GM18505 (cell line): ENCODE data around the gene CBFA2T3.
"Not testable (repeated sequence)": the region's sequence is repeated elsewhere in the genome, so short reads cannot be mapped to it uniquely, and the experiment has no call there.

ENCODE experiments used
- ATAC-seq: cut with Tn5 transposase; IDR thresholded peaks from one replicate; pipeline ENCODE4 v1.9.1; 2021; ENCODE audit not compliant: unreplicated experiment
- POLR2A ChIP-seq: IDR thresholded peaks from 4 replicates; pipeline ENCODE4 v1.6.1; 2011; ENCODE audit warnings: borderline replicate concordance; ENCODE audit not compliant: insufficient read depth, insufficient read length; ENCODE audit errors: extremely low read depth

Gene CBFA2T3

DNA sequence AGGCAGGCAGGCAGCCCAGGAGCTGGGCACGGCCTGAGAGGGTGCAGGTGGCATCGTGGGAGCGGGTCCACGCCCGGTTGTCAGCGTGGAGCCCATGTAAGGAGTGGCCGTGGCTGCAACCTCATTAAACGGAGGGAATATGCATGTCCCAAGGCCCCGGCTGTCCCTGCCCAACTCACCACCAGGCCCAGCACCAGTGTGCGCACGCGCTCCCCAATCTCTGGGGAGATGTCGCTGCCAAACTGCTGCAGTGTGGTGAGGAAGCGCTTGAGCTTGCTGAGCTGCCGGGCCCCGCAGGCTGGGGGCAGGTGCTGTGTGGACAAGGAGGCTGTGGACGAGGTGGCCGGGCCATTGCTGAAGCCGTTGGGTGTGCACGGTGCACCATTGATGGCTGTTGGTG, 84.9 kb downstream of the CBFA2T3 start:
- no peak for ATAC-seq
- TF ChIP-seq POLR2A, result no peak

- no peak for TF ChIP-seq POLR2A
Measured at GRCh38 chr16:88891083-88891482, 85.9 kb downstream of the CBFA2T3 start.

DNA sequence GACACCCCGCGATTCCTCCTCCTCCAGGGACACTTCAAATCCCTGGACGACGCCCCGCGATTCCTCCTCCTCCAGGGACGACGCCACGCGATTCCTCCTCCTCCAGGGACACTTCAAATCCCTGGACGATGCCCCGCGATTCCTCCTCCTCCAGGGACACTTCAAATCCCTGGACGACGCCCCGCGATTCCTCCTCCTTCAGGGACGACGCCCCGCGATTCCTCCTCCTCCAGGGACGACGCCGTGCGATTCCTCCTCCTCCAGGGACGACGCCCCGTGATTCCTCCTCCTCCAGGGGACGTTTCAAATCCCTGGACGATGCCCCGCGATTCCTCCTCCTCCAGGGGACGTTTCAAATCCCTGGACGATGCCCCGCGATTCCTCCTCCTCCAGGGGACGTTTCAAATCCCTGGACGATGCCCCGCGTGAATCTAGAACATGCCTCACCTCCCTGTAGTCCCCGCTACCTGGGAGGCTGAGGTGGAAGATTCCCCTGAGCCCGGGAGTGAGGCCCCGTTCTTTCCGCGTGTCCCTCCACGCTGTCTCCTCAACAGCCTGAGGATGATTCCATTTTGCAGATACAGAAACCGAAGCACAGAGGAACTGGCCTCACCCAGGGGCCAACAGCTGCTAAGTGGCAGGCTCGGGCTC, 87.2 kb downstream of the CBFA2T3 start:
- not testable (repeated sequence) for ATAC-seq

More at GRCh38 chr16:88891083-88891482, 85.9 kb downstream of the CBFA2T3 start:
- ATAC-seq, result no peak

- ATAC-seq, result no peak
- no peak for TF ChIP-seq POLR2A
Measured at GRCh38 chr16:88888461-88889387, 88.3 kb downstream of the CBFA2T3 start.

DNA sequence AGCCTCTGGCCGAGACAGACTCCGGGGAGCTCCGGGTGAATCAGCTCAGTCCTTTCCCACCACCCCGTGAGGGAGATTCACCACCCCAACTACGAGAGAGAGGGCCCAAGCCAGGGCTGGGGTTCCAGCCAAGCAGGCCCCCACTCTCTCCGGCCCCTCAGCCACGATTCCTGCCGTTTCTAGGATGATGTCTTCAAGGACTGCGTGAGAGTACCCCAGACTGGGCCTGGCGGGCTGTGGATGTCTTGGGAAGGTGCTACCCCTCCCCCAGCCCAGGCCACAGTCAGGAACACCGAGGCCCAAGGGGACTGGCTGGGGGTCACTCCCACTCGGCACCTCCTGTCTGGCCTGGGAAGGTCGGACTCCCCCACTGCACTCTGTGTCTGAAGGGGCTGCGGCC, 89.0 kb downstream of the CBFA2T3 start:
- TF ChIP-seq POLR2A, result no peak
- ATAC-seq, result no peak

GRCh38 chr16:88886845-88887521, 90.0 kb downstream of the CBFA2T3 start:
- no peak for TF ChIP-seq POLR2A
- ATAC-seq, result no peak

DNA sequence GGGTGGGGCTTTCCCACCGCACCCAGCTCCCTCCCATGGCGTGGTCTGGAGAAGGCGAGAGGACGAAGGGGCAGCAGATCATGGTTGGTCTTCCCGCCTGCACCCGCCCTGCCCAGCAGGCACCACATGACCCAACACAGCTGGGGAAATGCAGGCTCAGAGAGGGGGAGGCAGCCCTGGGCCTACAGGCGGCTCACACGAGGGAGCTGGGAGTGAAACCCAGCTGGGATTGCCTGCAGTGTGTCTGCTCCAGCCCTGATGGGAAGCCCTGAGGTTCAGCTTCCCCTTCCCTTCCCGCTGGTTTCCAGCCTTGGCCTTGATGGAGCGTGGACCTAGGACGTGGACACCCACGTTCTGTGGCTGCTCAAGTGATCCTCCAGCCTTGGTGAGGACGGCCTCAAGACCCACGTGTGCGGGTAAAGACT, 90.6 kb downstream of the CBFA2T3 start:
- no peak for ATAC-seq
- TF ChIP-seq POLR2A, result no peak

GRCh38 chr16:88885693-88886280, 91.2 kb downstream of the CBFA2T3 start:
- no peak for ATAC-seq
- no peak for TF ChIP-seq POLR2A

- ATAC-seq, result no peak
- no peak for TF ChIP-seq POLR2A
Measured at GRCh38 chr16:88884569-88885271, 92.3 kb downstream of the CBFA2T3 start.

GRCh38 chr16:88883946-88884345, 93.1 kb downstream of the CBFA2T3 start:
- no peak for TF ChIP-seq POLR2A
- ATAC-seq, result no peak

DNA sequence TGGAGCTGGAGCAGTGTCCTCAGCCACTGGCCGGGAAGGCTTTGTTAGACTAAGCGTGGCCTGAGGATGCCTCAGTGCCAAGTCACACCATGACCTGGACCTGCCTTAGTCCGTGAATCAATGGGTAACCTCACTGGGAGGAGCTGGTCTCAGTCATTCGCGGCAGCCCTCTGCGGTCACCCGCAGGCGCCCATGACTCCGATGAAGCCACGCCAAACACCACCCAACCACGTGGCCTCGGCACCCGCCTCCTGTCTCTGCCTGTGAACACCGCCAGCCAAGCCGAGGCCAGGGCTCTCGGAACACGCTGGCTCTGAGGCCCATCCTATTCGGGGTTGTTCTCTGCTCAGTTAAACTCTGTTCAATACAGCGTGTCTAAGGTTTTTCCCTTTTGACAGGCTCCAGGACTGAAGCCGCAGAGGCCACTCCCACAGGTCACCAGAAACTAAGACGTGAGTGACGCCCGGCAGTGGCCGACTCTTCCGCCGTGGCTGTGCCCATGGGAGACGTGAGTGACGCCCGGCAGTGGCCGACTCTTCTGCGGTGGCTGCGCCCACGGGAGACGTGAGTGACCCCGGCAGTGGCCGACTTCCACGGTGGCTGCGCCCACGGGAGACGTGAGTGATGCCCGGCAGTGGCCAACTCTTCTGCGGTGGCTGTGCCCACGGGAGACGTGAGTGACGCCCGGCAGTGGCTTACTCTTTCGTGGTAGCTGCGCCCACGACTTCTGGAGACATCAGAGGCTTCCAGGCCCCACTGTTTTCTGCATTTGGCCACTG, 93.7 kb downstream of the CBFA2T3 start:
- ATAC-seq, result no peak
- no peak for TF ChIP-seq POLR2A
